ENCODE measurements around the gene AIDA.
"Not testable (repeated sequence)": the region's sequence is repeated elsewhere in the genome, so short reads cannot be mapped to it uniquely, and the experiment has no call there.

AIDA gene

GRCh38 chr1:222711319-222712252, 705 bp downstream of the AIDA start:
- DNase-seq (ENCODE audit: low read depth in 2 of 2) = peak in 1 of 2 donors; percentile 21

- no peak for DNase-seq (ENCODE audit: low read depth in 2 of 2)
Observed at GRCh38 chr1:222709700-222710153, 2.6 kb downstream of the AIDA start.

- no peak for DNase-seq (ENCODE audit: low read depth in 2 of 2)
Observed at GRCh38 chr1:222706815-222707214, 5.5 kb downstream of the AIDA start.

GRCh38 chr1:222704260-222704659, 8.0 kb downstream of the AIDA start:
- DNase-seq (ENCODE audit: low read depth in 2 of 2) = no peak

- no peak for DNase-seq (ENCODE audit: low read depth in 2 of 2)
Observed at GRCh38 chr1:222702210-222702609, 10.1 kb downstream of the AIDA start.

GRCh38 chr1:222697826-222698225, 14.5 kb downstream of the AIDA start:
- DNase-seq (ENCODE audit: low read depth in 2 of 2) = no peak

- no peak for DNase-seq (ENCODE audit: low read depth in 2 of 2)
Observed at GRCh38 chr1:222697203-222697602, 15.1 kb downstream of the AIDA start.

GRCh38 chr1:222696741-222697140, 15.6 kb downstream of the AIDA start:
- DNase-seq (ENCODE audit: low read depth in 2 of 2) = no peak

- no peak for DNase-seq (ENCODE audit: low read depth in 2 of 2)
Observed at GRCh38 chr1:222694927-222695326, 17.4 kb downstream of the AIDA start.

- DNase-seq (ENCODE audit: low read depth in 2 of 2) = no peak
Observed at GRCh38 chr1:222691016-222691415, 21.3 kb downstream of the AIDA start.

- no peak for DNase-seq (ENCODE audit: low read depth in 2 of 2)
Observed at GRCh38 chr1:222680080-222680479, 32.2 kb downstream of the AIDA start.

GRCh38 chr1:222670110-222670509, 42.2 kb downstream of the AIDA start:
- DNase-seq (ENCODE audit: low read depth in 2 of 2) = no peak

GRCh38 chr1:222669107-222669506, 43.2 kb downstream of the AIDA start:
- not testable (repeated sequence) for DNase-seq (ENCODE audit: low read depth in 2 of 2)

GRCh38 chr1:222668184-222668583, 44.1 kb downstream of the AIDA start:
- DNase-seq (ENCODE audit: low read depth in 2 of 2) = not testable (repeated sequence)

GRCh38 chr1:222665964-222666363, 46.3 kb downstream of the AIDA start:
- DNase-seq (ENCODE audit: low read depth in 2 of 2) = no peak

- DNase-seq (ENCODE audit: low read depth in 2 of 2) = no peak
Observed at GRCh38 chr1:222663431-222663934, 48.8 kb downstream of the AIDA start.

- DNase-seq (ENCODE audit: low read depth in 2 of 2) = no peak
Observed at GRCh38 chr1:222657899-222658298, 54.4 kb downstream of the AIDA start.

GRCh38 chr1:222656391-222657155, 55.7 kb downstream of the AIDA start:
- no peak for DNase-seq (ENCODE audit: low read depth in 2 of 2)

GRCh38 chr1:222654849-222655248, 57.4 kb downstream of the AIDA start:
- DNase-seq (ENCODE audit: low read depth in 2 of 2) = peak in 1 of 2 donors; percentile 44

- DNase-seq (ENCODE audit: low read depth in 2 of 2) = no peak
Observed at GRCh38 chr1:222653178-222653827, 59.0 kb downstream of the AIDA start.

- DNase-seq (ENCODE audit: low read depth in 2 of 2) = no peak
Observed at GRCh38 chr1:222652676-222653075, 59.6 kb downstream of the AIDA start.

- no peak for DNase-seq (ENCODE audit: low read depth in 2 of 2)
Observed at GRCh38 chr1:222644636-222644980, 67.7 kb downstream of the AIDA start.
